ENCODE measurements around the gene CCT4.
A peak's percentile ranks its signal among the peaks of the same experiment; 100 is the strongest.
"Not testable (repeated sequence)": the region's sequence is repeated elsewhere in the genome, so short reads cannot be mapped to it uniquely, and the experiment has no call there.

Gene CCT4

DNA sequence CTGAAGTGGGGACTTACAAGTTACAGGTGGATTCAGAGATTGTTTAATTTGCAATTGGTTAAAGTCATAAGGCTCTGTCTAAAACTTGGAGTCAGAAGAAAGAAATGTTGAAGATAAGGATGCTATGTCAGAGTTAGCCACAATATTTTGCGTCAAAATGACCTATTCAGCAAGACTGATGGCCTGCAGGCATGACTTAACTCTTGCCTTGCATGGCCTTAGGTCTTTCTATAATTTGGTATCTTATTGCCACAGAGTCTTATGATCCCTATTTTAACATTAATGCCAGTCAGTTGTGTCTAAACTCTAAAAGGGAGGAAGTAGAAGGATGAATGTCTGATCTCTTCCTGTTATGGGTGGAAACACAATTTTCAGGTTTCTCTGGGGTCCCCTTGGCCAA is 11.8 kb upstream of the CCT4 start:
- H3K36me3 Mint-ChIP-seq: no peaks in the 10 kb centered on the region
- no peak overlapping the region for H3K27ac Mint-ChIP-seq

GRCh38 chr2:61898810-61899209 is 10.4 kb upstream of the CCT4 start:
- no peaks in the 10 kb centered on the region for H3K4me1 Mint-ChIP-seq
- H3K27ac Mint-ChIP-seq: no peak overlapping the region
- no peak for ATAC-seq
- no peaks in the 10 kb centered on the region for H3K9me3 Mint-ChIP-seq
- H3K27me3 Mint-ChIP-seq: no peaks in the 10 kb centered on the region
- H3K4me3 Mint-ChIP-seq: no peak overlapping the region
- H3K36me3 Mint-ChIP-seq: no peaks in the 10 kb centered on the region

More for the DNA sequence above, 11.8 kb upstream of the CCT4 start:
- ATAC-seq: no peak
- H3K4me3 Mint-ChIP-seq: no peak overlapping the region
- no peaks in the 10 kb centered on the region for H3K4me1 Mint-ChIP-seq
- H3K9me3 Mint-ChIP-seq: no peaks in the 10 kb centered on the region
- no peaks in the 10 kb centered on the region for H3K27me3 Mint-ChIP-seq

- H3K36me3 Mint-ChIP-seq: peaks cover 17% of the 10 kb centered on the region
- peak overlapping the region; percentile 98 for H3K4me3 Mint-ChIP-seq
- no peaks in the 10 kb centered on the region for H3K27me3 Mint-ChIP-seq
- H3K9me3 Mint-ChIP-seq: no peaks in the 10 kb centered on the region
- peak overlapping the region; percentile 99 for H3K27ac Mint-ChIP-seq
- peaks cover 20% of the 10 kb centered on the region for H3K4me1 Mint-ChIP-seq
- ATAC-seq: no peak
Measured at GRCh38 chr2:61887717-61888266, 664 bp downstream of the CCT4 start.

DNA sequence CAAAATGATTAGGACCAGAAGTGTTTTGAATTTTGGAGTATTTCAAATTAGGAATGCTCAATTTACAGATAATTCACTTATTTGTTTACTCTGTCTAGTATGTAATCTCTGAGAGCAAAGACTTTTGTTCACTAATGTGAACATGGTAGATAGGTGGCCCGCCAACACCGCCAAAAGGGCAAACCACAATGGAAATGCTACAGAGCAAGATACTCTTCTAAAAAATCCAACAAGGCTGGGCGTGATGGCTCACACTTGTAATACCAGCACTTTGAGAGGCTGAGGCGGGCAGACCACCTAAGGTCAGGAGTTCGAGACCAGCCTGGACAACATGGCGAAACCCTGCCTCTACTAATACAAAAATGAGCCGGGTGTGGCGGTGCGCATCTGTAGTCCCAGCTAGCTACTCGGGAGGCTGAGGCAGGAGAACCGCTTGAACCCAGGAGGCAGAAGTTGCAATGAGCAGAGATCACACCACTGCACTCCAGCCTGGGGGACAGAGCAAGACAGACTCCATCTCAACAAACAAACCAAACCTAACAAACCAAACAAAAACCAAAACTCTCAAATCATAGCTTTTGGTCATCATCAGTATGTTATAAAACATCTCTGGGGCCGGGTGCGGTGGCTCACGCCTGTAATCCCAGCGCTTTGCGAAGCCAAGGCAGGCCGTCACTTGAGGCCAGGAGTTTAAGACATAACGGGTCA is 2.4 kb downstream of the CCT4 start:
- Mint-ChIP-seq H3K4me1 (peaks cover 20% of the 10 kb centered on the region), H3K4me3 (peak overlapping the region; percentile 98), H3K27ac (peak overlapping the region; percentile 99), H3K9me3 (no peaks in the 10 kb centered on the region), H3K36me3 (peaks cover 20% of the 10 kb centered on the region), H3K27me3 (no peaks in the 10 kb centered on the region)
- no peak for ATAC-seq

DNA sequence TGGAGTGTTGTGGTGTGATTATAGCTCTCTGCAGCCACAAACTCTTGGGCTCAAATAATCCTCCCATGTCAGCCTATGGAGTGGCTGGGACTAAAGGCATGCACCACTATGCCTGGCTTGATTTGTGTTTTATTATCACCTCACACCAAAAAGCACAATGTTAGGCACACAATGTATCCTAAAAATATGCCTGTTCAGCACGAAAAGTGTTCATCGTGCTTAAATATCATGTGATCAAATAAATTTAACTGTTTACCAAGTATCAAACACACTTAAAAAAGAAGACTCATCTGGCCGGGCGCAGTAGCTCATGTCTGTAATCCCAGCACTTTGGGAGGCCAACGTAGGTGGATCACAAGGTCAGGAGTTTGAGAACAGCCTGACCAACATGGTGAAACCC is 5.6 kb downstream of the CCT4 start:
- H3K36me3 Mint-ChIP-seq: peaks cover 26% of the 10 kb centered on the region
- H3K4me3 Mint-ChIP-seq: no peak overlapping the region
- no peaks in the 10 kb centered on the region for H3K27me3 Mint-ChIP-seq
- no peaks in the 10 kb centered on the region for H3K9me3 Mint-ChIP-seq
- no peak overlapping the region for H3K27ac Mint-ChIP-seq
- peaks cover 20% of the 10 kb centered on the region for H3K4me1 Mint-ChIP-seq
- ATAC-seq: no peak

DNA sequence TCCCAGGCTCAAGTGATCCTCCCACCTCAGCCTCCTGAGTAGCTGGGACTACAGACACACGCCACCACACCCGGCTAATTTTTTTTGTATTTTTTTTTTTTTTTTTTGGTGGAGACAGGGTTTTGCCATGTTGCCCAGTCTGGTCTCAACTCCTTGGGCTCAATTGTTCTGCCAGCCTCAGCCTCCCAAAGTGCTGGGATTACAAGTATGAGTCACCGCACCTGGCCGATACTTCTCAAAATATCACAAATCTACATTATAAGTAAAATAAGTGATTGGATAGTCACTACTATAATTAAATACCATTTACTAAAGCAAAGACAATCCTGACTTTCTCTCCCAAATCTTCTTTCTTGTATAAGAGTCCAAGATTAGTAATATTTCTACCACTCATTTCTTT is 9.1 kb downstream of the CCT4 start:
- not testable (repeated sequence) for H3K27ac Mint-ChIP-seq, H3K4me3 Mint-ChIP-seq, H3K9me3 Mint-ChIP-seq, H3K4me1 Mint-ChIP-seq, ATAC-seq, H3K27me3 Mint-ChIP-seq
- peaks cover 18% of the 10 kb centered on the region for H3K36me3 Mint-ChIP-seq

GRCh38 chr2:61878761-61879160 is 9.7 kb downstream of the CCT4 start:
- H3K4me3 Mint-ChIP-seq: no peak overlapping the region
- no peak overlapping the region for H3K27ac Mint-ChIP-seq
- no peaks in the 10 kb centered on the region for H3K4me1 Mint-ChIP-seq
- H3K36me3 Mint-ChIP-seq: peaks cover 24% of the 10 kb centered on the region
- H3K27me3 Mint-ChIP-seq: no peaks in the 10 kb centered on the region
- H3K9me3 Mint-ChIP-seq: no peaks in the 10 kb centered on the region
- ATAC-seq: no peak

- Mint-ChIP-seq H3K4me3 (no peak overlapping the region), H3K4me1 (no peaks in the 10 kb centered on the region), H3K36me3 (peaks cover 26% of the 10 kb centered on the region), H3K27ac (no peak overlapping the region), H3K27me3 (no peaks in the 10 kb centered on the region), H3K9me3 (no peaks in the 10 kb centered on the region)
- ATAC-seq: no peak
Measured at GRCh38 chr2:61877571-61878245, 10.7 kb downstream of the CCT4 start.

- Mint-ChIP-seq H3K4me3 (no peak overlapping the region), H3K4me1 (no peaks in the 10 kb centered on the region), H3K27ac (no peak overlapping the region), H3K9me3 (no peaks in the 10 kb centered on the region), H3K36me3 (peaks cover 34% of the 10 kb centered on the region), H3K27me3 (no peaks in the 10 kb centered on the region)
- no peak for ATAC-seq
Measured at GRCh38 chr2:61876400-61876799, 12.1 kb downstream of the CCT4 start.

DNA sequence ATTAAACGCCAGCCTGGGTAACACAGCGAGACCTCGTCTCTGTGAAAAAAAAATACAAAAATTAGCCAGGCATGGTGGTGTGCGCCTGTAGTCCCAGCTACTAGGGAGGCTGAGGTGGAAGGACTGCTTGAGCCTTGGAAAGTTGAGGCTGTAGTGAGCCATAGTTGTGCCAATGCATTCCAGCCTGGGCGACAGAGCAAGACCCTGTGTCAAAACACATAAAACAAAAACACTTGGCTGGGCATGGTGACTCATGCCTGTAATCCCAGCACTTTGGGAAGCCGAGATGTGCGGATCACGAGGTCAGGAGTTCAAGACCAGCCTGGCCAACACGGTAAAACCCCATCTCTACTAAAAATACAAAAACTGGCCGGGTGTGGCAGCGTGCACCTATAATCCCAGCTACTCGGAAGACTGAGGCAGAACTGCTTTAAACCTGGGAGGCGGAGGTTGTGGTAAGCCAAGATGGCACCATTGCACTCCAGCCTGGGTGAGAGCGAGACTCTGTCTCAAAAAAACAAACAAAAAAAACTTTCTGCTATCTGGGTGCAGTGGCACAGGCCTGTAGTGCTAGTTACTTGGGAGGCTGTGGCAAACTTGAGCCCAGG is 21.9 kb downstream of the CCT4 start:
- H3K4me3 Mint-ChIP-seq, ATAC-seq, H3K4me1 Mint-ChIP-seq, H3K27me3 Mint-ChIP-seq, H3K9me3 Mint-ChIP-seq, H3K27ac Mint-ChIP-seq: not testable (repeated sequence)
- peaks cover 70% of the 10 kb centered on the region for H3K36me3 Mint-ChIP-seq

- Mint-ChIP-seq H3K36me3 (peaks cover 63% of the 10 kb centered on the region), H3K27me3 (no peaks in the 10 kb centered on the region)
Measured at GRCh38 chr2:61862085-61862484, 26.4 kb downstream of the CCT4 start.

GRCh38 chr2:61857224-61857623 is 31.2 kb downstream of the CCT4 start:
- Mint-ChIP-seq H3K4me3 (no peak overlapping the region), H3K9me3 (peaks cover 2% of the 10 kb centered on the region), H3K27ac (no peak overlapping the region), H3K4me1 (peaks cover 9% of the 10 kb centered on the region), H3K36me3 (peaks cover 23% of the 10 kb centered on the region), H3K27me3 (no peaks in the 10 kb centered on the region)
- ATAC-seq: no peak

More at GRCh38 chr2:61862085-61862484, 26.4 kb downstream of the CCT4 start:
- Mint-ChIP-seq H3K4me1 (no peaks in the 10 kb centered on the region), H3K27ac (no peak overlapping the region), H3K9me3 (peaks cover 8% of the 10 kb centered on the region), H3K4me3 (no peak overlapping the region)
- ATAC-seq: no peak

DNA sequence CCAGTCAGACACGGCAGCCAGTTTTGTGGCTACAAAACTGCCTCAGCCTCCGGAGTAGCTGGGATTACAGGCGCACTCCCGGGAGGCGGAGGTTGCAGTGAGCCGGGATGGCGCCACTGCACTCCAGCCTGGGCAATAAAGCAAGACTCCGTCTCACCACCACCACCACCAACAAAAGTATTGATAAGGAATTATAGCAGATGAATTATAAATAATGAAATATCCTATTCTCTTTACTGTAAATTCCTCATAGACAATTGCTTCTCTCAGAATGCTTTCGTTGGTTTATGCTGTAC is 33.2 kb downstream of the CCT4 start:
- Mint-ChIP-seq H3K27me3 (no peaks in the 10 kb centered on the region), H3K4me1 (peaks cover 9% of the 10 kb centered on the region), H3K27ac (peak overlapping the region; percentile 91), H3K36me3 (peaks cover 10% of the 10 kb centered on the region), H3K9me3 (no peaks in the 10 kb centered on the region), H3K4me3 (peak overlapping the region; percentile 96)
- ATAC-seq: no peak

GRCh38 chr2:61854564-61855317 is 33.7 kb downstream of the CCT4 start:
- H3K27me3 Mint-ChIP-seq: no peaks in the 10 kb centered on the region
- peak; percentile 96 for ATAC-seq
- peaks cover 6% of the 10 kb centered on the region for H3K36me3 Mint-ChIP-seq
- no peaks in the 10 kb centered on the region for H3K9me3 Mint-ChIP-seq
- peak overlapping the region; percentile 91 for H3K27ac Mint-ChIP-seq
- peaks cover 9% of the 10 kb centered on the region for H3K4me1 Mint-ChIP-seq
- peak overlapping the region; percentile 96 for H3K4me3 Mint-ChIP-seq

GRCh38 chr2:61853847-61854563 is 34.5 kb downstream of the CCT4 start, which contains the start of gene FAM161A:
TSS of gene FAM161A (minus strand) at chr2:61854060. CDS start at chr2:61854041, 19 bp downstream.
- ATAC-seq: peak; percentile 92
- H3K4me3 Mint-ChIP-seq: peak within 1 kb of the TSS; percentile 96
- H3K9me3 Mint-ChIP-seq: no peaks in the 10 kb centered on the region
- H3K4me1 Mint-ChIP-seq: peaks cover 9% of the 10 kb centered on the region
- H3K36me3 Mint-ChIP-seq: peaks cover 4% of the 10 kb centered on the region
- H3K27ac Mint-ChIP-seq: peak within 1 kb of the TSS; percentile 91
- H3K27me3 Mint-ChIP-seq: no peaks in the 10 kb centered on the region

Data from stimulated activated memory B cell treated with anti-CD40 and anti-IgM and Interleukin-4, amounts not matched to agents 10 μg/mL and 1 μg/mL and 100 μg/mL, for 72 hours (primary cell).